Lower leg skin (tissue), 3 donors: ENCODE measurements around the gene CST3.
A peak's percentile ranks its signal among the peaks of the same experiment; 100 is the strongest.
"Not testable (repeated sequence)": the region's sequence is repeated elsewhere in the genome, so short reads cannot be mapped to it uniquely, and the experiment has no call there.

Experiments
- CTCF ChIP-seq, 3 donors: fragments of 450-650 bp; IDR thresholded peaks; one replicate each; pipeline ENCODE4 v1.5.1; 2016; ENCODE audit warnings: antibody characterized with exemption in 3 of 3, mild to moderate bottlenecking in 3 of 3, moderate library complexity in 2 of 3
- POLR2A ChIP-seq, 2 donors: fragments of 450-650 bp; IDR thresholded peaks; one replicate each; pipeline ENCODE4 v1.6.1; 2016 to 2017; ENCODE audit warnings: antibody characterized with exemption in 2 of 2, mild to moderate bottlenecking in 1 of 2, moderate library complexity in 1 of 2

- peak in 1 of 3 donors; percentile 6 for TF ChIP-seq CTCF (IDR thresholded peaks at IDR 0.05)
- not testable (repeated sequence) for TF ChIP-seq POLR2A (IDR thresholded peaks at IDR 0.05)
Observed at GRCh38 chr20:23620670-23621386, 16.9 kb downstream of the CST3 start.
